HG03045 (cell line): ENCODE measurements around the gene MPHOSPH9.

ENCODE experiments used
- ATAC-seq: cut with Tn5 transposase; IDR thresholded peaks from one replicate; pipeline ENCODE4 v1.9.1; 2021; ENCODE audit warnings: mild to moderate bottlenecking, moderate library complexity; ENCODE audit not compliant: unreplicated experiment

The MPHOSPH9 gene, protein sequence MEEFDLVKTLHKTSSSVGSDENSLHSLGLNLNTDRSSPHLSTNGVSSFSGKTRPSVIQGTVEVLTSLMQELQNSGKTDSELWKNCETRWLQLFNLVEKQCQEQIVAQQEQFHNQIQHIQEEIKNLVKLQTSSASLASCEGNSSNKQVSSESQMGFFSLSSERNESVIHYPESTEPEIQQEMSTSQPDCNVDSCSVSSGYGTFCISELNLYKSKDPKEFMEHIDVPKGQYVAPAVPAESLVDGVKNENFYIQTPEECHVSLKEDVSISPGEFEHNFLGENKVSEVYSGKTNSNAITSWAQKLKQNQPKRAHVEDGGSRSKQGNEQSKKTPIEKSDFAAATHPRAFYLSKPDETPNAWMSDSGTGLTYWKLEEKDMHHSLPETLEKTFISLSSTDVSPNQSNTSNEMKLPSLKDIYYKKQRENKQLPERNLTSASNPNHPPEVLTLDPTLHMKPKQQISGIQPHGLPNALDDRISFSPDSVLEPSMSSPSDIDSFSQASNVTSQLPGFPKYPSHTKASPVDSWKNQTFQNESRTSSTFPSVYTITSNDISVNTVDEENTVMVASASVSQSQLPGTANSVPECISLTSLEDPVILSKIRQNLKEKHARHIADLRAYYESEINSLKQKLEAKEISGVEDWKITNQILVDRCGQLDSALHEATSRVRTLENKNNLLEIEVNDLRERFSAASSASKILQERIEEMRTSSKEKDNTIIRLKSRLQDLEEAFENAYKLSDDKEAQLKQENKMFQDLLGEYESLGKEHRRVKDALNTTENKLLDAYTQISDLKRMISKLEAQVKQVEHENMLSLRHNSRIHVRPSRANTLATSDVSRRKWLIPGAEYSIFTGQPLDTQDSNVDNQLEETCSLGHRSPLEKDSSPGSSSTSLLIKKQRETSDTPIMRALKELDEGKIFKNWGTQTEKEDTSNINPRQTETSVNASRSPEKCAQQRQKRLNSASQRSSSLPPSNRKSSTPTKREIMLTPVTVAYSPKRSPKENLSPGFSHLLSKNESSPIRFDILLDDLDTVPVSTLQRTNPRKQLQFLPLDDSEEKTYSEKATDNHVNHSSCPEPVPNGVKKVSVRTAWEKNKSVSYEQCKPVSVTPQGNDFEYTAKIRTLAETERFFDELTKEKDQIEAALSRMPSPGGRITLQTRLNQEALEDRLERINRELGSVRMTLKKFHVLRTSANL

DNA sequence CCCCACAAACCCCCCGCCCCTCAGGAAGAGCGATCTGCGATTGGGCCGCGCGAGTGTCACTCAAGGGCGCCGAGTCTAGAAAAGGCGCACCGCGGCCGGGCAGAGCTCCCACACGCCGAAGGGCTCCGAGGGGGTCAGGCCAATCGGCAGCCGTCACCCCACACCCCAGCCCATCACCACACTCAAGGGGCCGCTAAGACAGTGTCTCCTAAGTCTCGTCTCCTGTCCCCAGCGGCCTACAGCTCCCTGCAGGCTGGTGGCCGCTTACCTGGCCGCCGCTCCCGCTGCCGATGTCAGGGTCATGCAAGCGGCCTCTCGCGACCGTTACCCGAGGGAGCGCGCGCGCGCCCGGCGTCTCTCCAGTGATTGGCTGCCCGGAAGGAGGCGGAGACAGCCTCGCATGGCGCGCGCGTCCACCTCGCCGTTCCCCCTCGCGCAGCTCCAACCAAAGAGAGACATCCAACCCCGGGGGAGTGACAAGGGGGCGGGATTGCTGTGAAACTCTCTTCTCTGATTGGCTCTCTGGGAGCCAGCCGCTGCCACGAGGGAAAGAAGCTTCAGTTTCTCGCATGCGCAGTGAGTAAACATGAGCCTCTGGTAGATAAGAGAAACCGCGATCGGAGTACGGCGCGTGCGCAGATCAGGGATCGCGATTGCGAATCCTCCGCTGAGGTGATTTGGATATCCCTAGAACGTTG is at the start of gene MPHOSPH9, which contains the start of gene MTRFR:
TSS of gene MPHOSPH9 (minus strand) at position 335 of the 698 bp plus-strand sequence. CDS start 2,777 bp downstream, outside the sequence.
TSS of gene MTRFR (plus strand) at position 630 of the 698 bp plus-strand sequence. CDS start 20,239 bp downstream, outside the sequence.
- ATAC-seq = peak; percentile 86

DNA sequence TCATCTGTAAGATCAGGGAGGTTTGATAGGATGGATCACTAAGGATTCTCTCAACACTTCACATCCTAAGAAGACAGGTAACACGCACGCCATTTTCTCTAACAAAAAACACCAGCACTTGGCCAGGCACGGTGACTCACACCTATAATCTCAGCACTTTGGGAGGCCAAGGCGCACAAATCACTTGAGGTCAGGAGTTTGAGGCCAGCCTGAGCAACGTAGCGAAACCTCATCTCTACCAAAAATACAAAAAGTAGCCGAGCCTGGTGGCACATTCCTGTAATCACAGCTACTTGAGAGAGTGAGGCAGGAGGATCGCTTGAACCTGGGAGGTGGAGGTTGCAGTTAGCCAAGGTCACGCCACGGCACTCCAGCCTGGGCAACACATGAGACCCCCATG is 49.2 kb upstream of the MPHOSPH9 start:
- no peak for ATAC-seq

DNA sequence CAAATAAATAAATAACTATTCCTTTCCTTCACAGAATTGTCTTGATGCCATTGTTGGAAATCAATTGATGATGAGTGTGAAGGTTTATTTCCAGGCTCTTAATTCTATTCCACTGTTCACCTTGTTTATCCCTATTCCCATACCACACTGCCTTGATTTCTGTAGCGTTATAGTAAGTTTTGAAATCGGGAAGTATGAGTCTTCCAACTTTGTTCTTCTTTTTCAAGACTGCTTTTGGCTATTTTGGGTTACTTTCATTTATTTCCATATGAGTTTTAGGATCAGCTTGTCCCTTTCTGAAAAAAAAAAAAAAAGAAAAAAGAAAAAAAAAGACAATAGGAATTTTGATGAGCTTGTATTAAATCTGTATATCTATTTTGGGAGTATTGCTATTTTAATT is 48.0 kb upstream of the MPHOSPH9 start:
- no peak for ATAC-seq

DNA sequence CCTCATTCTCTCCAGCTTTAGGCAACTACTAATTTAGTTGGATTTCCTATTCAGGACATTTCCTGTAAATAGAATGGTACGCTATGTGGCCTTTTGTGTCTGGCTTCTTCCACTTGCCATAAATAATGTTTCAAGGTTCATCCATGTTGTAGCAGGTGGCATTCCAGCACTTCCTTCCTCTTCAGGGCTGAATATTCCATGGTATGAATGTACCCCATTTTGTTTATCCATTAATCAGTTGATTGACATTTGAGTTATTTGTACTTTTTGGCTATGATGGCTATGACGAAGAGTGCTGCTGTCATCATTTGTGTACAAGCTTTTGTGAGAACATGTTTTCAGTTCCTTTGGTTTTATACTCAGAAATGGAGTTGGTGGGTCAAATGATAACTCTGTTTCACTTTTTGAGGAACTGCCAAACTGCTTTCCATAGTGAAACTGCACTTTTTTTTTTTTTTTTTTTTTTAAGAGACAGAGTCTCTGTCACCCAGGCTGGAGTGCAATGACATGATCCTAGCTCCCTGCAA is 45.2 kb upstream of the MPHOSPH9 start:
- ATAC-seq = no peak

DNA sequence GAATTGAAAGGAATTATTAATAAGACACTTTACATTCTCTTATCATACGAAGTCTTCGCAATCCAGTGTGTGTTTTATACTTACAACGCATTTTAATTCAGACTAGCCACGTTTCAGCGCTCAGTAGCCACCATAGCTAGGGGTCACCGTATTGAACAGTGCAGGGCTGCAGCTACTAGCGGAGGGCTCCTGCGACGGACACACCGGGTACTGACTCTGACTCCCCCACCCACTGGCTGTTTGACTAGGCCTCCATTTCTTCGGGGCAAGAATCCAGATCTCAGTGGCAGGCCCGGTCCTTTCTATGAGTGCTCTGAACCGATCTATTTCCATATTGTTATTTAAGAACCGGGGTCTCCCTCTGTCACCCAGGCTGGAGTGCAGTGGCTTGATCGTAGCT is 40.2 kb upstream of the MPHOSPH9 start:
- ATAC-seq = no peak

DNA sequence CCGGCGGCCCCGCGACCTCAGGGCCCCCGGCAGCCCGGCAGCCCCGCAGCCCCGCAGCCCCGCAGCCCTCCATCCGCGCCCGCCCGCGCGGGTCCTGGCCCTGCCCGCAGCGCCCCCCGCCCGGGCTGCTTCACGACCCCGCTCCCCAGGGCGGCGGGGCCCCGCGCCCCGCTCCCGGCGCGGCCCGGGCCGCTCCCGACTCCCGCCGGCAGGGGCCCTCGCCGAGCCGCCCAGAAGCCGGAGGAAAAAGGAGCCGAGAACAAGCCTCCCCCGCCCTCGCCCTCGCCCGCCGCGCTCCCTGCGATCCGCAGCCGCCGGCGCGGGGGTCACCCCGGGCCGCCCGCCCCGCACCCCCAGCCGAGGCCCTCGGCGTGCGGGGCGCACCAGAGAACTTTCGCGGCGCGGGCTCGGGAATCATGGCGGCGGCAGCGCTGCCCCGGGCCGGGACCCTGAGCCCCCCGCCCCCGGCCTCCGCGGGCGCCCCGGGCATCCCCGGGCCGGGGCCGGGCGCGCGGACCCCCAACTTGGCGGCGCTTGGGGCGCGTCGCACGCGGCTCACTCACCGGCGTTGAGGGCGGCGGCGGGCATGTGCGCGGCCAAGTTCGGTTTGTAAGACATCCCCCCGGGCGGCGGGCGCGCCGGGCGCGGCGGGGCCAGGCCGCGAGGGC is 38.2 kb upstream of the MPHOSPH9 start:
- peak; percentile 66 for ATAC-seq

DNA sequence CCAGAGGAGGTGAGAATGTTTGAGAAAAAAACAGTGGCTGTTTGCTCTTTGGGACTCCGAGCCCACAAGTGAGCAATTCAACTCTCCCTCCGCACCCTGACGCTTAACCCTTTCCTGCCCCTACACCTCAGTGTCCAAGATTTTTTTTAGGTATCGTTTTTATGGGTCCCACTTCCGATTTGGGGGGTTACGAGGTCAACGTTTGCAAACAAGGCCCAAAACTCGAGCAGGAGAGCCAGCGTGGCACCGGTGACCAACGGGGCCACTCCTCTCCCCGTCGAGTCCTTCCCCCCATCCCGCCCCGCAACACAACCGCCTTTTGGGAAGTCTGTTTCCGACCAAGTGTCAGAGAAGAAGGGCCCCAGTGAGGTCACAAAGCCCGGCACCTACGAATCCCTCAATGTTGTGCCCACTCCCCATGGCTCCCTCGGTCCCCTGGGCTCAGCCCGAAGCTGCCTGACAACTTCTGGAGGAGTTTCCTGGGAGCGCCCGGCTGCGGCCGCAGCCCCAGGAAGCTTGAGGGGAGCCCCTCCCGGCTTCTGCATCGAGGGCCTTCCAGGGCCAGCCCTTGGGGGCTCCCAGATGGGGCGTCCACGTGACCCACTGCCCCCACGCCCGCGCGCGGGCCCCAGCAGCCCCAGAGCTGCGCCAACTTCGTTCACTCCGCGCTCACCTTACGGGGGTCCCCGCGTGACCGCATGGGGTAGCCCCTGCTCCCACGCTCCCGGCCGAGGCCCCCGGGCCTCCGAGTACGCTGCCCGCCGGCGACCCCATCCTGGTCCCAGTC is 37.5 kb upstream of the MPHOSPH9 start:
- ATAC-seq = peak; percentile 18

DNA sequence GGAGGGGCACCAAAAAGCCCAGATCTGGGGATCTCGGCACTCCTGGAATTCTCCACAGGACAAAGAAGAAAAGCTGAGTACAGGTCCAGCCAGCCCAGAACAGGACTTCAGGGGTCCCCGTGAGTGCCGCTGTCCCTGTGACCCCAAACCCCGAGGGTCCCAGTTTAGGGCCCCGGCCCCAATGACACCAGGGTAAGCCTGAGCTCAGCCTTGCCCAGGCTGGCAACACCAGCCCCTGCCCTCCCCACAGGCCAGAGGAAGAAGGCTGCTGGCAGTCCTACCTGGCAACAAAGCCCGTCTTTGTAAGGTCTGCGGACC is 36.9 kb upstream of the MPHOSPH9 start:
- ATAC-seq = no peak

DNA sequence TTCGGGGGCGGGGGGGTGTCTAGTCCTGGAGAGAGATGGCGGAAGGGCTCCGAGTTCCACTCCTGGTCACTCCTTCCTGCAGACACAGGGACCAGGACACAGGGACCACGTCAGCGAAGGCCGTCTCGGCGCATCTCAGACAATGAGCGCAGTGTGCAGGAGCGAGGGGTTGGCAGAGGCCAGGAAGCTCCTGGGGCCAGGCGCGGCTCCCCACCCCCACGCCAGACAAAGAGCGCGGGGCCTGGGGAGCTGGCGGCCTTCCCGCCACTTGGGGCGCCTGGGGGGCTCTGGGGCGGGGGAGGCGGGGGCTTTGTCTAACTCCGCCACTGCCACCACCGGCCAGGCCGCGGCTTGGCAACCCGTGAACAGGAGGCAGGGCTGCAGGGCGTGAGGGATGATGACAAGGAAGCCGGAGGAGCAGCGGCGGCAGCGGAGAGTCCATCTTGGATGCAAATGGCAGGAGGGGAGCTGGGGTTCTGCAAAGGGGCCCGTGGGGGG is 36.5 kb upstream of the MPHOSPH9 start:
- no peak for ATAC-seq

DNA sequence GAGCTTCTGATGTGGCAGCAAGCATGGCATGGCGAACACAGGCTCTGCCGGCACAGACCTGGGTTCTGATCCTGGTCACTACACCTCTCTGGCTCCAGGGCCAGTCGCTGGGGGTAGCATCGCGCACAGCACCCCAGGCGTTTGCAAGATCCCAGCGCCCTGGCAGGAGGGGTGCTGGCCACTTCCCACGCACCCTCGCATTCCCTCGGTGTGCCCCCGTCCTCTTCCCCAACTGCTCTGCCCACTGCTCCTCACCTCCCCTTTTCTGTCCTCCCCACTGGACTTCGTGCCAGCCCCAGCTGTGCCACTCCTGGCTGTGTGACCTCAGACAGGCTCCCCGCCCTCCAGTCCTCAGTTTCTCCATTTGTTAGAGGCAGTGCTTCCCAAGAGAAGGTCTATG is 35.9 kb upstream of the MPHOSPH9 start:
- ATAC-seq = no peak

DNA sequence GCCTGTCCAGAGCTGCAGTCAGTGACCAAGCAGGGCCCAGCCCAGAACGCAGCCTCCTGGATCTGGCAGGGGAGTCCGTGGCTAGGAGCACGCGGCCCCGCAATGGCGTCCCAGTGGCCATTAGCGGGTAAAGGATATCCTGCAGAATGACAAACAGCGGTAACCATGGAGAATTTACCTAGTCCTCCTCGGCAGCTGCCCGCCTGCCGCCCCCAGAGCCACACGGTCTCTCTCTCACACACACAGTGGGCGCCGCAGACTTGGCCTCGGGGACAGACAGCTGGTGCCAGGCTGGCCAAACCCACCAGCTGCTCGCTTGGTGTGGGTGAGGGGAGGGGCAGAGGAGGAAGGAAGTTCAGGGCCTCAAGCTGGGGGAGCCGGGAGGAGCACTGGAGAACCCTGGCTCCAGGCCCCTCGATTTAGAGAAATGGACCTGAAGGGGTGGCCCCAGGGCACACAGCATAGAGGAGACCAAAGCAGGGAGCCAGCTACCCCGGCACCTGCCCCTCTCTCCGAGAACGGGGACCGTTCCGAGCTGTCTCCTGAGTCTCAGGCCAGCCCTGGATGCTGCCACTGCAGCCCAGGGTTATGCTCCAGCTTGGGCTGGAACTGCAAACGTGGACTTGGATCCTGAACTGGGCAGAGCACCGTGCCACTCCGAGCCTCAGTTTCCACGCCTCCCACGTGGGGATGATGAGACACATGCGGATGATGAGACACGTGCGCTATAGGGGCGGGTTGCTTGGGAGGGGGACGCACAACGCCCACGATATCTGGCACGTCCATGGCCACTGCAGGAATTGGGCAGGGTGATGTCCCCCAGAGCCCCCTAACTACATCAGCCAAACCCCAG is 35.3 kb upstream of the MPHOSPH9 start:
- no peak for ATAC-seq

DNA sequence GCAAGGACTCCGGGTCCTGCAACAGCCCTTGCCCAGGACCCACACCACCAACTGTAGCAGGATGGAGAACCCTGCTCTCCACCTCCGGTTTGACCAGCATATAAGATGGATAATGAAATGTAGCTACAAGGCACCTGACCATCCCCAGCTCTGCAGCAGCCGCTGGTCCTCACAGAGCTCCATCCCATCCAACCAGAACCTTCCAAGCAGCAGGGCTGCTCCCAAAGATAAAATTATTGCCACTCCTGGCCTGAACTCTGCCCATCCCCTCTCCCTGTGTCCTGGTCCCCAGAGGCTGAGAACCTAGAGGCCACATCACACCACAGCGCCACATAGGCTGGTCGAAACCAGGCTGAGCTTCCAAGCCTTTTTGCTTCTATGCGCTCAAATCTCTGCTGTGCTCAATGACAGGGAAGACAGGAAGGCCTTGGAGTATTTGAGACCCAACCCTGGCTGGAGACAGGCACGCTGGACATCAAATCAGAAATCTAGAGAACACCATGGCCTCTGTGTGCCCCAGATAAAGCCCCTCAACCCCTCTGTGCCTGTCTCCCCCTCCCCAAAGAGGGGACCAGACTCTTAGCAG is 34.5 kb upstream of the MPHOSPH9 start:
- no peak for ATAC-seq

DNA sequence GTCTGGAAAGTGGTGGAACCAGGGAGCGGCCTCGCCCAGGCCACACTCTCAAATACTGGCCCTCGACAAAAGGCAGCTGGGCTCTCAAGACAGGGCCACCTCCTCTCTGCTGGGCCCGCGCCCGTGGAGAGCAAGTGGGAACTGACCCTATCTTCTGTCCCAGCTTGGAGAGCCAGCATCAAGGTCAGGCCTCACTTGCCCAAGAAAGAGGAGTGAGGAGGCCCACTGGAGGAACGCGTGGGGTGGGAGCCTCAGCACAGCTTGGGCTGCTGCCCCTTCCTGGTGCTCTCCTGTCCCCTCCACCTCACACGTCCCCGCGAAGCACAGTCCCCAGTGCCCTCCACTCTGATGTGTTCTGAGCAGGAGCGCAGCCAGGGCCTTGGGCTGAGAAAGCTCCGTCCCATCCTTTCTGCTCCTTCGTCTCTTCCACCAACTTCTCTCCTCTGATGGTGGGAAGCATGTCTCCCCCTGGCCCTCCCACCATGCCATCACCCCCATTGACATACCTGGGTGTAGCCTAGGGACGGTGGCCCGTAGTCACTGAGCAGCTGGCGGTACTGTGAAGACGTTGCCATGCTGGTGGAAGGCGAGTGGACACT is 33.8 kb upstream of the MPHOSPH9 start:
- no peak for ATAC-seq

DNA sequence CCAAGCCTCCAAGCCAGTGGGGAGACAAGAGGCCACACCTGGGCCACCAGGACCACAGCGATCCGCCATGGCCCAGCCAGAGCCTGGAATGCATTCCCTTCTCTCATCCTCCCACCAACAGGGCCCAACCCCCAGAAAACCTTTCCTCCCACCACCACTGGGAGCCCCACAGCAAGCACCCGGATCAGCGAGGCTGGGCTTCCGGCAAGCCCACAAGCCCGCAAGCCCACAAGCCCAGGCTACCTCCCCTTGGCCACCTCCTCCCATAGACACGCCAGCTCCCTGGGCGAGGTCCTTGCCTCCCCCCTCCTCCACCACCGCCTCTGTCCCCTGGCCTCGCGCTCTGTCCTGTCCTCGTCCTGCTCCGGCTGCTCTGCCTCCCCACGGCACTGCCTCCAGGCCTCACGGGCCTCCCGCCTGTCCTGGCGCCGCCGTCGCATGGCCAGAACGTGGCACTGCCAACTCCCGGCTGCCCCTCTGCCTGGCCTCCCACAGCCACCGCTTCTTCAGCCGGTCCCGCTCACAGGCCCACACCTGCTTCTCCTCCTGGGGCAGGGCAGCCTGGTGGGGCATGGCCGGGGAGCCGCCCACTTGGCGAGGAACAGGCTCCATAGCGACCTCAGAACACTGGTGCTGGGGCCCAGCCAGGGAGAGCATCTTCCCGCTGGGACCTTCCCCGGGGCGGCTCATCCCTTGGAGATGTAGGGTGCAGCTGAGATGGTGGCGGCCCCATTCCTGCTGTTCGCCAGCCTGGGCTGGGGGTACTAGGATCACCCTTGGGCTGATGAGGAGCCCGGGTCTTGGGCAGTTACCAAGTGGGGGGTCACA is 33.1 kb upstream of the MPHOSPH9 start:
- ATAC-seq = no peak

DNA sequence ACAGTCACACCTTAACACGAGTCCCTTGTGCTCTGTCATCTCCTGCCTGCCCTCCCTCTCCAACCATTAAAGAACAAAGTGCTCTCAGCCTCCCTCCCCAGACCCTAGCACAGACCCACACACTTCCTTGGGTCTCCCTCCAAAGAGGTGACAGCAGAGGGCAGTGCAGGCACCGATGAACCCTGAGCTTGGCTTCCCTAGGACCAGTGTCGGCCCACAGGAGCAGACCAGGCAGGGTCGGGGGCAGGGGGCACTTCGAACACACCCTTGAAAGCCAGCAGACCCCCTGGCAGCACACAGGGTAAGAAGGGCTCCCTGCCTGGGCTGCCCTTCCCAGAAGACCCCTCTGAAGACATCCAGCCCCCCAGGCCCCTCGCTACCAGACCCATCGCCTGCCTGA is 31.7 kb upstream of the MPHOSPH9 start:
- no peak for ATAC-seq

DNA sequence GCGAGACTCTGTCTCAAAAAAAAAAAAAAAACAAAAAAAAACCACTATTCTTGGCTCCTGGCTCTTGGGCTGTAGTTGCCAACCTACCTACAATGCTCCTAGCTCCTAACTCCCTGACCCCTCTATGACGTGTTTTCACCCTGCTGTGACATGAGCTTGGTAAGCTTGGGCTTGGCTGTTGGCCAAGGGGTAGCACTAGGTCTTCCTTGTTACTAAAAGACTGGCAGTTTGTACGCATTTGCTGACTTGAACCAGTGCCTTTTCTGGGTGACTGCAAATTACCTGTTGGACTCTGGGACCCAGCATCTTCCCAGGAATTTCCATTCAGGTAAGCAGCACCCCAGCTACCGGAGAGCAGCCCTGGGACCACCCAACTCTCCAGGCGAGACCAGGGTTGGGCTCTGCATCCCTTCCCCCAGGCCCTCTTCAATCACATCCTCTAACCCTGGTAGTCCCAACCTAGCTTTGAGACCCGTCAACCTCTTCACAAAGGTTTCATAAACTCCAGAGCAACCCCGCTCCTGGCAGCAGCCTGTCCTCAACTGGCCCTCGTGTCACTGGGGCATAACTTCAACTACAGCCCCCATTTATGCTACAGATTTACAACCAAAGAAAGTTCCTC is 30.4 kb upstream of the MPHOSPH9 start:
- no peak for ATAC-seq
